ENCODE data around the gene UBE2D3.

DNA sequence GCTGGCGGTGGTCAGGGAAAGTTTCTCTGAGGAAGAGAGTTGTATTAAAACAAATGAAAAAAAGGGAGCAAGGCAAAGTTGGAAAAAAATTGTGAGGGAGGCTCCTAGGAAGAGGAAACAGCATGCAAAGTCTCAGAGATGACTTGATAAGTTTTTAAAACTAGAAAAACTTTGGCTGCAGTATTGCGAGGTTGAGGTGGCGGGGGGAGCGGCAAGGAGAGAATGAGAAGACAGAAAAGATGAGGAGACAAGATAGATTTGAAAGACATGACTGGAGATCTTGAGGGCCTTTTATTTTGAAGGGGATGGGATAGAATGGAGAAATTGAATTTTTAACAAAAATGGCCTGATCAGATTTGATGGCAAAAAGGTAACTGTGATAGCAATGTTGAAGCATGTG is 4.8 kb upstream of the UBE2D3 start:
- TF ChIP-seq EZH2phosphoT487 (IDR thresholded peaks at IDR 0.05; ENCODE audit: insufficient read depth, low read depth) (no peak), EZH2 (IDR thresholded peaks at IDR 0.05; ENCODE audit: insufficient read depth, poor library complexity, severe bottlenecking) (no peak)
